A549 (cell line): ENCODE results near the gene LASP1.

Experiments
- CBX8 ChIP-seq: fragments of 200-600 bp; sonication (generic); IDR thresholded peaks from 2 replicates; pipeline ENCODE4 v1.6.1; 2016
- CTCF ChIP-seq: fragments of >200 bp; sonication (Bioruptor Twin); formaldehyde crosslinking; IDR thresholded peaks from 3 replicates; pipeline ENCODE4 v1.5.1; 2016
- EP300 ChIP-seq, 2 experiments: fragments of >200 bp; sonication (Bioruptor Twin); formaldehyde crosslinking; IDR thresholded peaks; 2 replicates in 1 of 2; 3 replicates in 1 of 2; pipeline ENCODE4 v1.6.1; 2016 to 2017
- HDAC2 ChIP-seq: fragments of 200-600 bp; sonication (generic); IDR thresholded peaks from 2 replicates; pipeline ENCODE4 v1.6.1; 2016
- JUN ChIP-seq, 2 experiments: fragments of >200 bp; sonication (Bioruptor Twin); formaldehyde crosslinking; IDR thresholded peaks; 2 replicates in 1 of 2; 3 replicates in 1 of 2; pipeline ENCODE4 v1.6.1; 2016 to 2017
- NFE2L2 ChIP-seq: fragments of 150-350 bp; conservative IDR thresholded peaks from 2 replicates; pipeline ENCODE4 v1.6.1; 2014; ENCODE audit warnings: low read length
- POLR2A ChIP-seq: IDR thresholded peaks from 2 replicates; pipeline ENCODE4 v1.6.1; 2012; ENCODE audit warnings: mild to moderate bottlenecking, low read length
- TP53 ChIP-seq: fragments of 250-450 bp; sonication (Bioruptor Pico); IDR thresholded peaks from 2 replicates; pipeline ENCODE4 v1.5.0; 2021; ENCODE audit warnings: mild to moderate bottlenecking, moderate library complexity
- ZFP36 ChIP-seq: fragments of 450-650 bp; IDR thresholded peaks from 2 replicates; pipeline ENCODE4 v1.6.1; 2014; ENCODE audit warnings: borderline replicate concordance; ENCODE audit not compliant: partially characterized antibody

- TF ChIP-seq CTCF: no peak
- no peak for TF ChIP-seq NFE2L2
- no peak for TF ChIP-seq POLR2A
- TF ChIP-seq CBX8: no peak
- TF ChIP-seq ZFP36: no peak
- no peak for TF ChIP-seq EP300 (IDR thresholded peaks at IDR 0.05)
- no peak for TF ChIP-seq JUN (IDR thresholded peaks at IDR 0.05)
- TF ChIP-seq HDAC2: no peak
- TF ChIP-seq TP53 (CRISPR knock-in tag): no peak
Observed at GRCh38 chr17:38903404-38903803, 33.5 kb downstream of the LASP1 start.
